Stimulated activated CD4-positive, alpha-beta T cell treated with anti-CD3 and anti-CD28 coated beads, Interleukin-15, amount 100 ng/mL, for 24 hours (primary cell): ENCODE data around the gene ZNF282.

Source experiments
- DNase-seq: peaks from one replicate; pipeline ENCODE4 v3.0.0-alpha.2; 2020

The ZNF282 gene

GRCh38 chr7:149194799-149195179, 557 bp upstream of the ZNF282 start:
- DNase-seq = no peak

- DNase-seq = peak; percentile 31
Measured at GRCh38 chr7:149196151-149196704, 882 bp downstream of the ZNF282 start.

GRCh38 chr7:149196705-149197171, 1.4 kb downstream of the ZNF282 start:
- DNase-seq = peak; percentile 26

- no peak for DNase-seq
Measured at GRCh38 chr7:149197675-149198074, 2.3 kb downstream of the ZNF282 start.

- no peak for DNase-seq
Measured at GRCh38 chr7:149198161-149198816, 2.9 kb downstream of the ZNF282 start.

- DNase-seq = no peak
Measured at GRCh38 chr7:149199234-149199995, 4.1 kb downstream of the ZNF282 start.

GRCh38 chr7:149202831-149203231, 7.5 kb downstream of the ZNF282 start:
- peak; percentile 29 for DNase-seq

- no peak for DNase-seq
Measured at GRCh38 chr7:149205690-149206381, 10.5 kb downstream of the ZNF282 start.

GRCh38 chr7:149207324-149208035, 12.1 kb downstream of the ZNF282 start:
- DNase-seq = no peak

GRCh38 chr7:149209518-149210269, 14.3 kb downstream of the ZNF282 start:
- peak; percentile 90 for DNase-seq

GRCh38 chr7:149210551-149210950, 15.2 kb downstream of the ZNF282 start:
- no peak for DNase-seq

- no peak for DNase-seq
Measured at GRCh38 chr7:149214020-149214720, 18.8 kb downstream of the ZNF282 start.

- no peak for DNase-seq
Measured at GRCh38 chr7:149216402-149216801, 21.1 kb downstream of the ZNF282 start.

GRCh38 chr7:149217570-149217969, 22.2 kb downstream of the ZNF282 start:
- no peak for DNase-seq

- no peak for DNase-seq
Measured at GRCh38 chr7:149218469-149219420, 23.4 kb downstream of the ZNF282 start.

- no peak for DNase-seq
Measured at GRCh38 chr7:149220534-149220933, 25.2 kb downstream of the ZNF282 start.

GRCh38 chr7:149223176-149223575, 27.8 kb downstream of the ZNF282 start:
- no peak for DNase-seq

GRCh38 chr7:149223761-149224160, 28.4 kb downstream of the ZNF282 start:
- no peak for DNase-seq

- no peak for DNase-seq
Measured at GRCh38 chr7:149224352-149224751, 29.0 kb downstream of the ZNF282 start.

- no peak for DNase-seq
Measured at GRCh38 chr7:149225106-149225505, 29.8 kb downstream of the ZNF282 start.
